NT2/D1 (cell line): Measurements from ENCODE around the gene MYO1A.
"Not testable (repeated sequence)": the region's sequence is repeated elsewhere in the genome, so short reads cannot be mapped to it uniquely, and the experiment has no call there.

Experiments used
- DNase-seq: peaks from one replicate; pipeline ENCODE4 v3.0.0-alpha.2; 2011; ENCODE audit warnings: low read depth, low spot score
- H3K27me3 ChIP-seq: 2 replicates; pipeline ENCODE4 v1.6.0; 2011; ENCODE audit warnings: mild to moderate bottlenecking; ENCODE audit not compliant: insufficient read length, insufficient read depth
- H3K36me3 ChIP-seq: 2 replicates; pipeline ENCODE4 v1.6.1; 2011; ENCODE audit warnings: mild to moderate bottlenecking, low read length, mixed read lengths; ENCODE audit not compliant: insufficient read depth, insufficient read length
- H3K4me1 ChIP-seq: 2 replicates; pipeline ENCODE4 v1.5.1; 2011; ENCODE audit not compliant: insufficient read depth, insufficient read length
- H3K4me3 ChIP-seq: 2 replicates; pipeline ENCODE4 v1.5.1; 2011; ENCODE audit warnings: low read depth; ENCODE audit not compliant: insufficient read length
- H3K9ac ChIP-seq: 2 replicates; pipeline ENCODE4 v1.6.0; 2011; ENCODE audit warnings: low read depth; ENCODE audit not compliant: insufficient read length
- H3K9me3 ChIP-seq: 2 replicates; pipeline ENCODE4 v1.5.1; 2011; ENCODE audit warnings: mild to moderate bottlenecking, low read length; ENCODE audit not compliant: insufficient read depth
- SUZ12 ChIP-seq: IDR thresholded peaks from 2 replicates; pipeline ENCODE4 v1.6.1; 2011; ENCODE audit not compliant: insufficient read length, insufficient read depth; ENCODE audit errors: extremely low read depth
- YY1 ChIP-seq: IDR thresholded peaks from 2 replicates; pipeline ENCODE4 v1.6.1; 2011; ENCODE audit not compliant: insufficient read length, insufficient read depth
- ZNF274 ChIP-seq: IDR thresholded peaks from 2 replicates; pipeline ENCODE4 v1.6.1; 2011; ENCODE audit warnings: mild to moderate bottlenecking, low read depth, low read length

MYO1A gene

DNA sequence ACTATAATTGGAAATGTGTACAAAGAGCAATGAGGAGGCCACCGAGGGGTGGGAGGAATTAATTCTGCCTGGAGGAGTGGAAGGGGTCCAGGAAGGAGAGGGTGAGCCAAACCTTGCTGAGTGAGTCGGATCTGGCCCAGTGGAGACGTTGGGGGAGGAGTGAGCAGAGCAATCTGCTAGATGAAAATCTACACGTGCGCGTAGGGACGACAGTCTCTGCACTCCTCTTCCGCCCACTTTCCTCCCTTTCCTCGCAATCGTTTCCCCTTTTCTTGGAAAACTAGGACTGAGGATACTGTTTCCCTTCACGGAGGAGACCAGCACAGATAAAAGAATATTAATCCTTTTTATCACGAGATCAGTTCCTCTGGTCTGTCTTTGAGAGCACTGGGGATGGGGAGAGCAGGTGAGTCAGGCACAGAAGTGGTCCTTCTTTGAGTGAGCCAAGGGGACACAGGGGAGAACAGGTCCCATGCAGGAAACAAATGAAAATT lies 36.1 kb upstream of the MYO1A start:
- peaks cover 7% of the 10 kb centered on the region for H3K36me3 ChIP-seq
- H3K9me3 ChIP-seq: no peaks in the 10 kb centered on the region
- peaks cover 7% of the 10 kb centered on the region for H3K4me1 ChIP-seq
- peak overlapping the region; percentile 72 for H3K4me3 ChIP-seq
- peak overlapping the region; percentile 78 for H3K9ac ChIP-seq
- TF ChIP-seq ZNF274 (no peak), YY1 (no peak)
- no peaks in the 10 kb centered on the region for H3K27me3 ChIP-seq
- no peak for DNase-seq

DNA sequence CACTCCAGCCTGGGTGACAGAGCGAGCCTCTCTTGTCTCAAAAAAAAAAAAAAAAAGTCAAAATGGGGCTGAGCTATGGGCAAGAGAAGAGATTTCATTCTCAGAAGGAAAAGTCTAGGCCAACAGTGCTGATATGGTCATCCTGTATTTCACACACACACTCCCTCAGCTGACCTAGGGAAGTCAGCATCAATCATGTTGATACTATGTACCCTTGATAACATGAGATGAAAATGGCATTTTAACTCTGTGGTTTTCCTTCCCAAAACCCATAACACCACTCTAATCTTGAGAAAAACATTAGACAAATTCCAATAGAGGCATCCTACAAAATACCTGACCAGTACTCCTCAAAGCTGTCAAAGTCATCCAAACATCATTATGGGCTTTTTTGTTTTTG lies 30.9 kb upstream of the MYO1A start:
- H3K4me1 ChIP-seq: no peaks in the 10 kb centered on the region
- H3K9me3 ChIP-seq: no peaks in the 10 kb centered on the region
- H3K4me3 ChIP-seq: no peak overlapping the region
- TF ChIP-seq ZNF274 (no peak), YY1 (no peak), SUZ12 (no peak)
- no peaks in the 10 kb centered on the region for H3K27me3 ChIP-seq
- H3K9ac ChIP-seq: no peak overlapping the region
- no peak for DNase-seq
- H3K36me3 ChIP-seq: peaks cover 8% of the 10 kb centered on the region

GRCh38 chr12:57079821-57080220 lies 29.9 kb upstream of the MYO1A start:
- no peak overlapping the region for H3K9ac ChIP-seq
- no peak overlapping the region for H3K4me3 ChIP-seq
- no peaks in the 10 kb centered on the region for H3K27me3 ChIP-seq
- DNase-seq: no peak
- TF ChIP-seq ZNF274 (no peak), YY1 (no peak), SUZ12 (no peak)
- H3K9me3 ChIP-seq: no peaks in the 10 kb centered on the region
- H3K36me3 ChIP-seq: peaks cover 9% of the 10 kb centered on the region
- no peaks in the 10 kb centered on the region for H3K4me1 ChIP-seq

GRCh38 chr12:57078519-57079404 lies 28.8 kb upstream of the MYO1A start, which contains the start of gene NEMP1:
Gene NEMP1 (minus strand): TSS chr12:57078791. CDS start chr12:57078745, 46 bp downstream.
- peak; percentile 99 for DNase-seq
- no peak for TF ChIP-seq ZNF274
- TF ChIP-seq YY1: peak; percentile 46
- Histone ChIP-seq H3K36me3 (peaks cover 12% of the 10 kb centered on the region), H3K4me1 (no peaks in the 10 kb centered on the region), H3K9me3 (no peaks in the 10 kb centered on the region), H3K9ac (peak within 1 kb of the TSS; percentile 100), H3K27me3 (no peaks in the 10 kb centered on the region), H3K4me3 (peak within 1 kb of the TSS; percentile 94)

GRCh38 chr12:57073566-57074450 lies 23.9 kb upstream of the MYO1A start:
- not testable (repeated sequence) for H3K27me3 ChIP-seq, DNase-seq, H3K9ac ChIP-seq, H3K4me3 ChIP-seq, H3K4me1 ChIP-seq, H3K9me3 ChIP-seq
- H3K36me3 ChIP-seq: peaks cover 51% of the 10 kb centered on the region

DNA sequence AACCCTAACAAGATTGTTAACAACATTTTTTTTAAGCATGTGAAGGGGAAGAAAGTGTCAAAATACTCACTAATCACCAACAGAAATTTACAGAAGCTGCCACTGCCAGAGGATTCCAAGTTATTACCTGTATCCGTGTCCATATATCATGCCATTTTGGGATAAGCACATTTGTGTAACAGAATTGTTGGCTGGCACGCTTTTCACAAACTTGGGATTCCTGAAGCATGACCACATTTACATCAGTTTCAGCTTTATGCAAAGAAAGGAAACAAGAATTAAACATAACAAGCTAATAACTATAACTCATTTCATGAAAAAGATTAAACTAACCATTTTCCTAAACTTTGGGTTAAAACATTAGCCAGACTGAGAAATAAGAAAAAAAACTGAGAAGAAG lies 22.7 kb upstream of the MYO1A start:
- H3K9me3 ChIP-seq: no peaks in the 10 kb centered on the region
- H3K4me3 ChIP-seq: no peak overlapping the region
- no peaks in the 10 kb centered on the region for H3K4me1 ChIP-seq
- TF ChIP-seq SUZ12 (no peak), YY1 (no peak), ZNF274 (no peak)
- H3K27me3 ChIP-seq: no peaks in the 10 kb centered on the region
- DNase-seq: no peak
- H3K9ac ChIP-seq: no peak overlapping the region
- peaks cover 62% of the 10 kb centered on the region for H3K36me3 ChIP-seq

DNA sequence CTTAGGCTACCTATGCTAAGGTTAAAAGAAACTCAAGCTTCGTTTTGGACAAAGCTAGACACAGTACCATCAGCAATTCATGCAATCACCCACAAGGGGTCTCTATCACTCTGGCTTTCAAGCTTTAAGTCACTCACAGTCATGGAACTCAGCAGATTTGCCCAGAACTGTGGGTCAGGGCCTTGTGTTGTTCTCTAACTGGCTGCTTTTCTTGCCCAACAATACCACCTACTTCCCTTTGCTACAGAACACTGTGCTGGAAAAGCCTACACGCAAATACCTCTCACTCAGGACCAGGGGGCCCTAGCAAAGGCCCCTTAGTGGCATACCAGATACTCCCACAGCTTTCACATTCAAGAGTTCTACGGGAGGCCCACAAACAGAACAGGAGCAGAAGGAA lies 19.6 kb upstream of the MYO1A start:
- H3K9ac ChIP-seq: no peak overlapping the region

More for the DNA sequence above, 19.6 kb upstream of the MYO1A start:
- Histone ChIP-seq H3K9me3 (no peaks in the 10 kb centered on the region), H3K4me3 (no peak overlapping the region), H3K36me3 (peaks cover 71% of the 10 kb centered on the region), H3K27me3 (no peaks in the 10 kb centered on the region), H3K4me1 (no peaks in the 10 kb centered on the region)
- TF ChIP-seq SUZ12 (no peak), YY1 (no peak), ZNF274 (no peak)
- DNase-seq: no peak
